NCI-H2196 (cell line): ENCODE measurements around the gene EGFR.
A peak's percentile ranks its signal among the peaks of the same experiment; 100 is the strongest.

ENCODE experiments used
- DNase-seq: peaks from one replicate; lab custom pipeline; 2025; ENCODE audit not compliant: unreplicated experiment; lab: John Stamatoyannopoulos, UW

The EGFR gene

GRCh38 chr7:55080000-55080623 is 61.3 kb downstream of the EGFR start:
- no peak for DNase-seq

- no peak for DNase-seq
Measured at GRCh38 chr7:55081068-55081467, 62.3 kb downstream of the EGFR start.

GRCh38 chr7:55081472-55082227 is 62.8 kb downstream of the EGFR start:
- DNase-seq = no peak

GRCh38 chr7:55082228-55082603 is 63.4 kb downstream of the EGFR start:
- DNase-seq = no peak

DNA sequence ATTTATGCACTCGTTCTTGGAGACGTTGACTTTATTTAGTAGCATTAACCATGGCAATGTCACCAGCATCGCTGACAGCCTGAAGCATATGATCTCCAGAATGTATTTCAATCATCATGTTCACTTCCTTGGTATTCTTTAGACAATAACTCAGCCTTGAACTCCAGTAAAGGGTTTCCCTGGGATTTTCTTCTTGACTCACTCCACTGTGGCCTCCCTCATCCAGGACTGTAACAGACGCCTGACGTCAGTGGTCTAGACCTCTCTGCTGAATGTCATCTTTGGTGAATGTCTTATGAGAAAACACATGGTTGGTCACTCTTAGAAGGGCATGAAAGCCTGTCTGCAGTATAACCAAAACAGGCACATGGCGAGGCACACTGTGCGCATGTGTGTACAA is 64.4 kb downstream of the EGFR start:
- no peak for DNase-seq

DNA sequence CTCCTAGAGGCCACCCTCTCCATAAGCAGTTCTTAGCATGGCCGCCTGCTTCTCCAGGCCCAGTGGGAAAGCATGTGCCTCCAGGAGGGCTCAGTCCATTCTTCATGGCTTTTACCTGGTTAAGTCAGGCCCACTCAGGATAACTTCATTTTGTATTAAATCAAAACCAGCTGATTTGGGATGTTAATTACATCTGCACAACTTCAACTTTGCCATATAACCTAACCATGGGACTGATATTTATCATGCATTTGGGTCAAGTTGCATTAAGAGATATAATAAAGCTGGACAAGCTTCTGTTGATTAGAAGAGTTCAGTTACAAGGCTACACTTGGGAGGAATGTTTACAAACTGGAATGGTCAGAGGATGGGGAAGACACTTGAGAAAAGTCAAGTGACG is 65.5 kb downstream of the EGFR start:
- DNase-seq = no peak

GRCh38 chr7:55085511-55086412 is 66.9 kb downstream of the EGFR start:
- no peak for DNase-seq

DNA sequence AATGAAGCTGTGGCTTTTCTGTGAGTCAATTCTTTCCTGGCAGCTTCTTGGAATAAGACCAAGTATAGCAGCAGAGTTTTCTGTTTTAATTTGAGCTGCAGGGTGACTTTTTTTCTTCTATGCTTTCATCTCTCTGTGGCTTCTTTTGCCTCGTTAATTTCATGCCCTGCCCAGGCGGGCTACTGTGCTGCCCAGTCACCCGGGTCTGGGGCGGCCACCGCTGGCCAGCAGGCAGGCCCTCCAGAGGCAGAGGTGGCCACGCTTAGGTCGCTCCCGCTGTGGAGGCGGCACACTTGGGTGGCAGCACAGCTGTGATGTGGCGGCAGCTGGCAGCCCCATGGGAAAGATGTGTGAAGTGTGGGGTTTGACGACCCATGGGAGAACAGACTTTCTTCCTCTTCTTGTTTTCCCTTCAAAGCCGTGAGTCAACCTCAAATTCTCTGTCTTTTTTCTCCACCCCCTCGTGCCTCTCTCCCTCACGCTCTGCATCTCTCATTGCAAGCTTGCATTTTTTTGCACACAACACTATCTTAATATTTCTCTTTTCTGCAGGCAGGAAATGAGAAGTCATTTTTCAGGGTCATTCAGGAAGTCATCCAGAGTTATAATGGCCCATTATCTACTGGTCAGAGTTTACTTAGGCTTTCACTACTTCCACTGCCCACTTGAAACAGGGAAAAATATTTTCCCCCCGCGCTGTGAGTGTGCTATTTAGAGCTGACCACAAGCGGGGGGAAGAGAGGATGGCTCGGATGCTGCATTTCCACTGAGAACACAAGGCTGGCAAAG is 67.8 kb downstream of the EGFR start:
- peak; percentile 36 for DNase-seq

DNA sequence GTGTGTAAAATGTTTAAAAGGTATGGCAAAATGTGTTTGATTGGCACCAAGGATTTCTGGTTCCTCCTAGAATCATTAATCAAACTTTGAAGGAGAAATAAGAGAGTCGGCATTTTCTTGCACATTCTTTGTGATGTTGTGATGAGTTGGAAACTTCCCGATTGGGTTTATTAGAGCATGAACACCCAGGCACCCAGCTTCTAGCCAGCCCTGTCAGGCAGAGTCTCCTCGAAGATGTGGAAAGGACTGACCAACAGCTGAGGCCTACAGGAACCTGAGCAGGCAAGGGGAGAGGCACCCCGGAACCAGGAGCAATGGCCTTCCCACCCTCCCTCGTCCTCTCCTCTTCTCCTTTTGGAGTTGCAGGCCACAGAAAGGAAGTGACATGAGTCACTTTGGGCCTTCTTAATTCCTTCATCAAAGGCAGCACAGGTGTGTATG is 68.7 kb downstream of the EGFR start:
- no peak for DNase-seq

GRCh38 chr7:55088107-55088506 is 69.3 kb downstream of the EGFR start:
- no peak for DNase-seq

GRCh38 chr7:55088620-55089019 is 69.8 kb downstream of the EGFR start:
- DNase-seq = no peak

- peak; percentile 54 for DNase-seq
Measured at GRCh38 chr7:55092186-55092974, 73.6 kb downstream of the EGFR start.

DNA sequence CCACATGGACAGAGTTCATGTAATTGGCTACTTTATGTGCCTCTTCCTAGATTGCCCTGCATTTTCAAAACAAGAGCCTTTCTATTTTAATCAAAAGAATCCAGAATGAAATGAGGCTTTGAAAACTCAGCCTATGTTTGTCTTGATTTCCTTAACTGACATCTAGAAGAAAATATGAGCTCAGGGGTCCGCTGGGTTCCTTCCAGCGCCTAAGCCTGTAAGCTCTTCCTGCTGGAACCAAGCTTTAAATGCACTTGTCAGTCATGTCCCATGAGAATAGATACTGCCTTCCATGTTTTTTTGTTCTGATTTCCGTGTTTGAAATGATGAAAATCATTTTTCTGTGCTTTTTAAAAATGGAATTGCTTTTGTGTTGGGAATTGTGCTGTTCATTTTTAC is 74.2 kb downstream of the EGFR start:
- DNase-seq = no peak

DNA sequence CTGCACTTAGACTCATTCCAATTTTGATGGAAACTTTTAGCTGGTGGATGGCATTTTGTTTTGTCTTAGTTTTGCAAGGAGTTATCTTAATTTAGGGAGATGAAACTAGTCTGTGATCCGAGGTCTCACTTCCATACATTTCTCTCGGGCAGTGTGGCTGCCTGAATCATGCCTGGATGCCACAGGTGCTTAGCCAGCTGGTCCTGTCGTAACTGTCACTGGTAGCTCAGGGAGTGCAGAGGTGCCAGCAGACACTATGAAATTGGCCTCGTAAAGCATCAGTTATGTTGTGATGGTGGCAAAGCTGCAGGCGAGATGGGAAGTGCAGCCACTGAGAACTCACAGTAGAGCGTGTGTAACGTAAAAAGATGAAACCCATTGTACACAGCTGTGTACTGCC is 74.9 kb downstream of the EGFR start:
- no peak for DNase-seq

DNA sequence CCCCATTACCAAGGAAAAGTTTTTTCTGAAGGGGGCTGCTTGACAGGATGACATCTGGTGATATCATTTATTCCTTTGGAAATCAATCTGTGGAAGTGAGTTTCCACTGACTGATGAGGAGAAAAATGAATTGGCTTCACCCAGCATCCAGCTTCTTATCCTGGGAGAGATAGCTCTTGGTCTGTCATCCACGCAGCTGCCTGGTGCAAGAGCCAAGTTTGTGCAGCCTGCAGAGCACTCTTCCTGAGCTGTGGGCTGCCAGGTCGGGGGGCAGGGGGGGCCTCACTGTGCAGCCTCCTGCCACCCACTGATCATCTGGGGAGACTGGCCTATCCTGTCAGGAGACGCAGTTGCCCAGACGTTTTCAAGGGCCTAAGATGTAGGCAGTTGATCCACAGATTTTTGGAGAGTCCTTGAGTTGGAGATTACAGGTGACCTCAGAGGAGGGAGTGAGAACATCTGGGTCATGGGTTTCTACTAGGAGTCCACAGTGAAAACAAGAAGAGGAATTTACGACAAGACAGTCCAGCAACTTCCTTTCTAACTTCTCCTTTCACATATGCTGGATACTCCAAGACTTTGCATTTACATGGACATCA is 75.4 kb downstream of the EGFR start:
- DNase-seq = no peak

- DNase-seq = no peak
Measured at GRCh38 chr7:55095672-55096071, 76.9 kb downstream of the EGFR start.

- DNase-seq = no peak
Measured at GRCh38 chr7:55096323-55096722, 77.5 kb downstream of the EGFR start.

DNA sequence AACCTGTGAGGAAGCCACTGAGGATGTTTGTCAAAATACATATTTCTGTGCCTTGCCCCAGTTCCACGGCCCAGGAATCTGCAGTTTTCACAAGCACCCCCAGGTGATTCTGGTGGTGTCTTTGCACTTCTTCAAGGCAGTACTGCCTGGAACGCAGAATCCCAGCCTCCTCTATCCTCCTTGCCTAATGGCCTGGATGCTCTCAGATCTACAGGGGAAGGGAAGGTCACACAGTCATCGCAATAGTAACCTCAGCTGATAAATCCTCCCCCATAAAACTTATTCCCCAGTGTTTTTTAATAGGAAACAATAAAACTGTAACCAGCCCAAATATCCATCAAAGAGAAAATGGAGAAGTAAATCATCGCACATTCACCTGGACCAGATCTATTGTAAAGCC is 78.3 kb downstream of the EGFR start:
- DNase-seq = no peak

DNA sequence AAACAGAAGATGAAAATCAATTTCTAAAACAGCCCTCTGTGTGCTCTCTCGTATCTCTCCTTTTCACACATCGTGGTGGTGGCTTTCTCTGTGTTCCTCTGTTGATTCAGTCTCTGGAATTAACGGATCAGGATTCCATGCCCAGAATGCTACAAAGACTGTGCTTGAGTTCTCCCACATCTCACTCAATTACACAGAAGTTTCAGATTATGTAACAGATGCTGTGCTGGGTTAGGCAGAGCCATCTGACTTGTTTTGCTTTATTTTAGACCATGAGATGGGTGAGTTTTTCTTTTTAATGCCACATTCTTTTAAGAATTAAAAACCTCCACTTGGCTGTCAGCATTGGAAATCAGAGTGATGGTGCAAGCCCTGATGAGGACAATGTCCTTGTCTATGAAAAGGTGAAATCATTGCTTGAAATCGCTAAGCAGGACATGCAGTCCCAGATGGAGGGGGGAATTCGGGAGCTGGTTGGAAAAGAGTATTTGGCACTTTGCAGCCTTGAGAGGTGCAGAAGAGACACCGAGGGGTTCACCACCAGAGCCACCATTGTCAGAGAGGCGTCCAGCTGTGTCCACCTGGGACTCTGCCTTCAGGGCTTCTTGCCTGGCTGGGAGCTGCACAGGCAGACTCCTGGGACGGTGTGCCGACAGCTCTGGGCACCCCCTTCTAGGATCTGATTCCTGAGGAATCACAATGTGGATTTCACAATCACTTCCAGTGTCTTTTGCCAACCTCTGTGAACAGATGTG is 80.4 kb downstream of the EGFR start:
- no peak for DNase-seq
